DMS114 treated with DMSO at 0.1 percent for 48 hours (cell line): ENCODE results near the gene EEF2.
"Not testable (repeated sequence)": the region's sequence is repeated elsewhere in the genome, so short reads cannot be mapped to it uniquely, and the experiment has no call there.

Source experiments
- DNase-seq: peaks from one replicate; lab custom pipeline; 2025; ENCODE audit not compliant: unreplicated experiment; lab: John Stamatoyannopoulos, UW

The EEF2 gene

GRCh38 chr19:3950871-3951861 lies 34.1 kb downstream of the EEF2 start:
- no peak for DNase-seq

- DNase-seq, result no peak
Measured at GRCh38 chr19:3949997-3950859, 35.0 kb downstream of the EEF2 start.

GRCh38 chr19:3949294-3949693 lies 36.0 kb downstream of the EEF2 start:
- DNase-seq, result no peak

- not testable (repeated sequence) for DNase-seq
Measured at GRCh38 chr19:3947316-3947933, 37.8 kb downstream of the EEF2 start.

- DNase-seq, result no peak
Measured at GRCh38 chr19:3945838-3946237, 39.4 kb downstream of the EEF2 start.

GRCh38 chr19:3944018-3944721 lies 41.1 kb downstream of the EEF2 start:
- DNase-seq, result no peak

- DNase-seq, result no peak
Measured at GRCh38 chr19:3942790-3943409, 42.4 kb downstream of the EEF2 start.

- DNase-seq, result not testable (repeated sequence)
Measured at GRCh38 chr19:3938300-3938950, 46.8 kb downstream of the EEF2 start.

- no peak for DNase-seq
Measured at GRCh38 chr19:3936506-3937442, 48.5 kb downstream of the EEF2 start.

GRCh38 chr19:3932931-3933810 lies 52.1 kb downstream of the EEF2 start, which contains the start of gene NMRK2:
NMRK2 (plus strand) TSS chr19:3933069; CDS start chr19:3933672, 603 bp downstream.
- DNase-seq, result no peak

GRCh38 chr19:3931041-3931440 lies 54.2 kb downstream of the EEF2 start:
- DNase-seq, result no peak
